Vagina (tissue), 2 donors: Measurements from ENCODE around the gene MICAL1.

Experiments used
- POLR2AphosphoS5 ChIP-seq, 2 donors: sonication (generic); formaldehyde crosslinking; IDR thresholded peaks; one replicate each; pipeline ENCODE4 v1.9.0; 2017; ENCODE audit warnings: antibody characterized with exemption in 2 of 2, mild to moderate bottlenecking in 2 of 2, low read depth in 1 of 2; ENCODE audit not compliant: insufficient read depth in 1 of 2
- TF ChIP-seq, protein P1 (sequence below), 3 experiments: fragments of 450-650 bp in 2 of 3; fragments of 200-600 bp in 1 of 3; sonication (generic) in 1 of 3; IDR thresholded peaks; one replicate each; pipeline ENCODE4 v1.5.1; 2017 to 2019; ENCODE audit warnings: antibody characterized with exemption in 3 of 3, mild to moderate bottlenecking in 2 of 3, moderate library complexity in 2 of 3

GRCh38 chr6:109490713-109491112 is 35.1 kb upstream of the MICAL1 start:
- TF ChIP-seq, protein P1, sequence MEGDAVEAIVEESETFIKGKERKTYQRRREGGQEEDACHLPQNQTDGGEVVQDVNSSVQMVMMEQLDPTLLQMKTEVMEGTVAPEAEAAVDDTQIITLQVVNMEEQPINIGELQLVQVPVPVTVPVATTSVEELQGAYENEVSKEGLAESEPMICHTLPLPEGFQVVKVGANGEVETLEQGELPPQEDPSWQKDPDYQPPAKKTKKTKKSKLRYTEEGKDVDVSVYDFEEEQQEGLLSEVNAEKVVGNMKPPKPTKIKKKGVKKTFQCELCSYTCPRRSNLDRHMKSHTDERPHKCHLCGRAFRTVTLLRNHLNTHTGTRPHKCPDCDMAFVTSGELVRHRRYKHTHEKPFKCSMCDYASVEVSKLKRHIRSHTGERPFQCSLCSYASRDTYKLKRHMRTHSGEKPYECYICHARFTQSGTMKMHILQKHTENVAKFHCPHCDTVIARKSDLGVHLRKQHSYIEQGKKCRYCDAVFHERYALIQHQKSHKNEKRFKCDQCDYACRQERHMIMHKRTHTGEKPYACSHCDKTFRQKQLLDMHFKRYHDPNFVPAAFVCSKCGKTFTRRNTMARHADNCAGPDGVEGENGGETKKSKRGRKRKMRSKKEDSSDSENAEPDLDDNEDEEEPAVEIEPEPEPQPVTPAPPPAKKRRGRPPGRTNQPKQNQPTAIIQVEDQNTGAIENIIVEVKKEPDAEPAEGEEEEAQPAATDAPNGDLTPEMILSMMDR (IDR thresholded peaks at IDR 0.05): no peak
- TF ChIP-seq POLR2AphosphoS5 (IDR thresholded peaks at IDR 0.05; ENCODE audit: insufficient read depth in 1 of 2, low read depth in 1 of 2): no peak
